GM21515 (cell line): ENCODE measurements around the gene MTERF2.
"Not testable (repeated sequence)": the region's sequence is repeated elsewhere in the genome, so short reads cannot be mapped to it uniquely, and the experiment has no call there.

Experiments used
- ATAC-seq: cut with Tn5 transposase; IDR thresholded peaks from one replicate; pipeline ENCODE4 v1.9.1; 2021; ENCODE audit not compliant: unreplicated experiment

The MTERF2 gene

GRCh38 chr12:106986625-106987389 lies at the start of gene MTERF2:
MTERF2 (minus strand) TSS chr12:106987146; CDS start chr12:106978714, 8,432 bp downstream.
- peak; percentile 94 for ATAC-seq

GRCh38 chr12:107035733-107036132 lies 48.8 kb upstream of the MTERF2 start:
- ATAC-seq: no peak

GRCh38 chr12:107033758-107034739 lies 47.1 kb upstream of the MTERF2 start:
- no peak for ATAC-seq

GRCh38 chr12:107032266-107032665 lies 45.3 kb upstream of the MTERF2 start:
- no peak for ATAC-seq

GRCh38 chr12:107031061-107031460 lies 44.1 kb upstream of the MTERF2 start:
- ATAC-seq: no peak

- ATAC-seq: no peak
Observed at GRCh38 chr12:107029081-107029480, 42.1 kb upstream of the MTERF2 start.

GRCh38 chr12:107027636-107028053 lies 40.7 kb upstream of the MTERF2 start:
- no peak for ATAC-seq

- ATAC-seq: no peak
Observed at GRCh38 chr12:107026806-107027635, 40.1 kb upstream of the MTERF2 start.

- not testable (repeated sequence) for ATAC-seq
Observed at GRCh38 chr12:107026356-107026755, 39.4 kb upstream of the MTERF2 start.

GRCh38 chr12:107025671-107026070 lies 38.7 kb upstream of the MTERF2 start:
- ATAC-seq: no peak

GRCh38 chr12:107019546-107019945 lies 32.6 kb upstream of the MTERF2 start:
- ATAC-seq: no peak

- ATAC-seq: no peak
Observed at GRCh38 chr12:107017042-107017441, 30.1 kb upstream of the MTERF2 start.

- no peak for ATAC-seq
Observed at GRCh38 chr12:107014055-107014454, 27.1 kb upstream of the MTERF2 start.

GRCh38 chr12:107012736-107013425 lies 25.9 kb upstream of the MTERF2 start:
- no peak for ATAC-seq

- ATAC-seq: no peak
Observed at GRCh38 chr12:107011519-107011918, 24.6 kb upstream of the MTERF2 start.

- ATAC-seq: no peak
Observed at GRCh38 chr12:107007411-107007810, 20.5 kb upstream of the MTERF2 start.

- not testable (repeated sequence) for ATAC-seq
Observed at GRCh38 chr12:107002665-107003064, 15.7 kb upstream of the MTERF2 start.

GRCh38 chr12:106999446-106999845 lies 12.5 kb upstream of the MTERF2 start:
- ATAC-seq: no peak

GRCh38 chr12:106997916-106998315 lies 11.0 kb upstream of the MTERF2 start:
- ATAC-seq: no peak

GRCh38 chr12:106996102-106996501 lies 9.2 kb upstream of the MTERF2 start:
- not testable (repeated sequence) for ATAC-seq
